Measurements from ENCODE around the gene F12.

The F12 gene

GRCh38 chr5:177409043-177409801 is at the start of gene F12:
Gene F12 (minus strand): TSS chr5:177409564. CDS start chr5:177409527, 37 bp downstream.
- DNase-seq, result no peak

GRCh38 chr5:177458912-177459350 is 49.6 kb upstream of the F12 start:
- no peak for DNase-seq

- no peak for DNase-seq
These were observed 48.7 kb upstream of the F12 start for GRCh38 chr5:177457852-177458681.

- peak; percentile 82 for DNase-seq
These were observed 47.9 kb upstream of the F12 start for GRCh38 chr5:177456976-177457851.

GRCh38 chr5:177456591-177456964 is 47.2 kb upstream of the F12 start:
- DNase-seq, result no peak

GRCh38 chr5:177455661-177456590 is 46.6 kb upstream of the F12 start:
- peak; percentile 95 for DNase-seq

- peak; percentile 89 for DNase-seq
These were observed 45.8 kb upstream of the F12 start for GRCh38 chr5:177455036-177455660.

- peak; percentile 95 for DNase-seq
These were observed 45.2 kb upstream of the F12 start for GRCh38 chr5:177454397-177455035.

- peak; percentile 75 for DNase-seq
These were observed 44.6 kb upstream of the F12 start for GRCh38 chr5:177453852-177454396.

- no peak for DNase-seq
These were observed 43.6 kb upstream of the F12 start for GRCh38 chr5:177452688-177453638.

- DNase-seq, result no peak
These were observed 41.5 kb upstream of the F12 start for GRCh38 chr5:177450667-177451424.

GRCh38 chr5:177449140-177450061 is 40.0 kb upstream of the F12 start:
- no peak for DNase-seq

GRCh38 chr5:177448244-177448950 is 39.0 kb upstream of the F12 start:
- no peak for DNase-seq

- DNase-seq, result no peak
These were observed 38.4 kb upstream of the F12 start for GRCh38 chr5:177447611-177448243.

GRCh38 chr5:177447066-177447610 is 37.8 kb upstream of the F12 start:
- peak; percentile 73 for DNase-seq

Data from right forelimb (tissue), 1 donor.